GM18517 (cell line): ENCODE results near the gene CDX2.

Experiments used
- ATAC-seq: cut with Tn5 transposase; IDR thresholded peaks from one replicate; pipeline ENCODE4 v1.9.1; 2021; ENCODE audit warnings: mild to moderate bottlenecking, moderate library complexity; ENCODE audit not compliant: unreplicated experiment

The CDX2 gene

DNA sequence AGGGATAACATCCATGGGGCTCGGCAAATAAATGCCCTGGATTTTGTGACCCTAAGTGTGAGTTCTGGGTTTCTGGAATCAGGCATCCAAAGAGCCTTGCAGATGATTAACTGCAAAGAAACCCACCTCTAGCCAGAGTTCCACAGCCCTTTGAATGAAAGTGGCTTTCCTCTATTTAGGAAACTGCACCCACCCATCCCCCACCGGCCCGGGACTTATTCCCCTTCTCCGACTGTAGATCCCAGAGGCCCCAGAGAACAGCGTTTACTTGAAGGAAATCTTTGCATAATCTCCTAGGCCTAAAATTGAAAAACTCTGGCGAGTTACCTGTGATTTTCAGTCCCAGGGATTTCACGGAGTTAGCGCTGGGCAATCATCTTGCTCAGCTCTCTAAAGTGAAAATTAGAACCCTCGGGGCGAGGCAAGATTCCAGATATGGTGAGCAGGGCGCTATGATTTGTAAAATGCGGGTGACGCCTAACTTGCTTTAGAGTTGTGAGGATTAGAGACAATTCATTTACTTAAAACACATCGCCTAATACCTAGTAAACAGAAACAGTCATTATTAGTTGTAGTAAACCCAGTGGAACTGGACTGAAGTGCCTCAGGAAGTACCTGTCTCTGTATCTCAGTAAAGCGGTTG is 10.0 kb upstream of the CDX2 start:
- no peak for ATAC-seq

DNA sequence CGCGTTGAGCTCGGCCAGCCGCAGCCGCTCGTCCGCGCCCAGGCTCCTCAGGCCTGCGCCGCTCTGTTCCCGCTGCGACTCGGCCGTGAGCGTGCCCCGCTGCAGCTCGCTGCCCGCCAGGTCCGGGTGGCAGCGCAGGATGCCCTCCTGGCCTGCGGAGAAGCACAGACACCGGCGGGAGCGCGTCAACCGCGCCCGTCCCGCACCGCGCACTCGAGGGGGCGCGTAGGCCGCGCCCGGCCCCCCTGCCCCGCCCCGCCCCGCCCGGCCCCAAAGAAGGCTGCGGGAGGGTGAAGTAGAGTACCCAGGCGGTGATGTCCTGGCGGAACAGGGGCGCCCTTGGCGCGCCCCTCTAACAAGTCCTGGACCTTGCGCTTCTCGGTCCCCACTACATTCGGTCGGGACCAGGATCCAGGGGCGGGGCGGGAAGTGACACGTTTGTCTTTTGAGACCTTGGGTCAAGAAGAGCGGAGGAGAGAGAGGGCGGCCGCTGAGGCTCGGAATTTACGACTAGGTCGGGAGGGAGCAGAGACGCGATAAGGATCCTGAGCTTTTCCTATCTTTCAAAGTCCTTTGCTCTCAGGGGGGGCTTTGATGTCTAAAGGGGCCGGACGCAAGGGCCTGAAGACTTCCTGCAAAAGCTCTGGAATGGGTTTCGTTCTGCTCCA is 9.3 kb upstream of the CDX2 start:
- ATAC-seq, result no peak

GRCh38 chr13:27977476-27978300 is 8.6 kb upstream of the CDX2 start:
- ATAC-seq, result no peak

DNA sequence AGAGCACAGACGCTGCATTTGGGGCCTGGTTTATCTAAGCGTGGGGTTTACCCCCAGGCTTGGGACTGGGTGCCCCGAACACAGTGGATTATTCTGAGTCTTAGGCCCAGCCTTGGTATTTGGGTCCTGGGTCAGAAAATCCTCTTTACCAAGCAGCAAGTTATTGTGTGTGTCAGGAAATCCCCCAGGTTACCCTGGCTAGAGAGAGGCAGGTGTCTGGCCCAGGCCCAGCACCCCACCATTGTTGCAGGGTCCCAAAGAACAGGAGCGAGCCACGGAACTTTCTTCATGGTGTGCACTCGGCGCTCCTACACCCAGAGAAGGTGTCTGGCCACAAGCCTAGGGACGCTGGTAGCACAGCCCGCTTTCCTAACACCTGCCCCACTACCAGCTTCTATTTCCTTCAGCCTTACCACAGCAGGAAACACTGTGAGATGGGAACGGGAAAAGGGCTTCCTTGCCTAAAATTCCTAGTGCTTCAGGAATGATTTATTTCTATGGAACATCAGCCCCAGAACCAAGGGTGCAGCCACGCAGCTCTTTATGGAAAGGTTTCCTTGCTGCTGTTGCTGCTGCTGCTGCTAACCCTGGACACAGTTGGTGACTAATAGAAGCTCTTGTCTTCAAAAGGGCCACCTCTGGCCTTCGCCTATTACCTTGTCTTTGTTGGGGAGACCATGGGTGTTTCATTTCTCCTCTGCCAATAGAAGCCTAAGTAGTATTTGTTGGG is 7.4 kb upstream of the CDX2 start:
- ATAC-seq, result no peak

GRCh38 chr13:27975564-27976361 is 6.6 kb upstream of the CDX2 start:
- no peak for ATAC-seq

- no peak for ATAC-seq
These were observed 5.0 kb upstream of the CDX2 start for GRCh38 chr13:27973961-27974662.

DNA sequence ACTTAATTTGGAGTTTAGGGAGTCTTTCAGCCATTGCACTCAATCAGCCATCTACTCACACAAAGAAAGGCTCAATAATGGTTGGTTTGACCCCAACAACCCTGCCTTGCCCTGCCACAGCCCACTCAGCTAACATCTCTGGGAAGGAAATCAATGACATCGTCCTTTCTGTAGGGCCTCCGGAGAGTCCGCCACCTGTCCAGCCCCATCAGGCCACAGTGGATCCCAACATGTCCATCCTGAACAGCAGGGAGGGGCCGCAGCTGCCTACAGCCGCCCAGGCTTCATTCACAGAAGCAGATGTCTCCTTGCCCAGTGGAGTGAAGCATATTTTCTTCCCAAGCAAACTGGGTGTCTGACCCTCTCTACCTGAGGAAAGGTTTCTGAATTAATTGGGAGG is 4.2 kb upstream of the CDX2 start:
- ATAC-seq, result no peak

DNA sequence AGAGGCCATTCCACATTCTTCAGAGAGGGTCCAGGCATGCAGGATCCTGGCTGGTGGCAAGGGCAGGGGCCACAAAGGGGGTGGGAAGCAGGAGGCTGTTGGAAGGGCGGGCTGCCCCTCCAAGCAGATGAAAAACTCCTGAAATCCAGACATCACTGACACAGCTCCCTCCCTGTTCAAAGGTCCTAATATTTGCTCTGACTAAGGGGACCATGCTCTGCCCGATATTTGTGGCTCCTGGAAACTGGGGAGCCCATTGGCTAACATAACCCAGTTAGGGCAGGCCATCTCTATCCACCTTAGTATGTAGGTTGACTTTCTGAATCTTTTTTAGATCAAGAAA is 3.3 kb upstream of the CDX2 start:
- ATAC-seq, result no peak

- ATAC-seq, result no peak
These were observed 2.8 kb upstream of the CDX2 start for GRCh38 chr13:27971776-27972477.

DNA sequence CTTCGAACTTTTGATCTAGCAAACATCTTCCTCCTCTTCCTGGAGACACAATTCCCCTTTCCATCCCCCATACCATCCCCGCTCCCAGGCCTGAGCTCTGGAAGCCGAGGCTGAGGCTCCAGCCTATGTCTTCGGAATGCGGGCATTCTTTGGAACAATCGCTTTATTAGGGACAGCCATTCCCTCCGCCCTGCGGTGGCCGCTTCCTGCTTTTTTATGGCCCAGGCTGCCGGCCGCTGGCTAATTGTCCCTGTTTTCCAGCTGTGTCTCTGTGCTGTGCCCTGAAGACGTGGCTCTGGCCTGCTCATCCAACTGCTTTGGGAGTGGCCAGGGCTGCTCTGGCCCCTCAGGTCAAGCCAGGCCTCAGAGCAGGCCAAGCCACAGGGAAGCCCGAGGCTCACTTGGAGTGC is 2.1 kb upstream of the CDX2 start:
- ATAC-seq, result no peak

GRCh38 chr13:27970382-27971235 is 1.5 kb upstream of the CDX2 start:
- no peak for ATAC-seq

DNA sequence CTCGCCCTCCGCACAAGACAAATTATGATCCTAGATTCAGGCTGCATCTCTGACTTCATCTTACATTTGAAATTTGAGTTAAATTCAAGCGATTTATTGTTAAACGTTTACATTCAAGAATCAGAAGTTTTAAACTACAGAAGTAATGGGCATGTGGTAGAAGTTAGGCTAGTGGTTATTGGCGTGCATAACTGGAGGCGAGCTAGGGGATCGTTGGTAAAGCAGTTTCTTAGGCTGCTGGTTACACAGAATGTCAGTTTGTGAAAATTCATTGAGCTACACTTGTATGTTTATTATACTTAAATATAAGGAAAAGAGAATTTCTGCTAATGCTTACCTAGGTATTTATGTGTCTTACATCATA is 733 bp upstream of the CDX2 start:
- ATAC-seq, result no peak

- ATAC-seq, result no peak
These were observed 616 bp downstream of the CDX2 start for GRCh38 chr13:27968316-27969081.

- ATAC-seq, result no peak
These were observed 1.3 kb downstream of the CDX2 start for GRCh38 chr13:27967736-27968315.

GRCh38 chr13:27967203-27967735 is 1.8 kb downstream of the CDX2 start:
- no peak for ATAC-seq

DNA sequence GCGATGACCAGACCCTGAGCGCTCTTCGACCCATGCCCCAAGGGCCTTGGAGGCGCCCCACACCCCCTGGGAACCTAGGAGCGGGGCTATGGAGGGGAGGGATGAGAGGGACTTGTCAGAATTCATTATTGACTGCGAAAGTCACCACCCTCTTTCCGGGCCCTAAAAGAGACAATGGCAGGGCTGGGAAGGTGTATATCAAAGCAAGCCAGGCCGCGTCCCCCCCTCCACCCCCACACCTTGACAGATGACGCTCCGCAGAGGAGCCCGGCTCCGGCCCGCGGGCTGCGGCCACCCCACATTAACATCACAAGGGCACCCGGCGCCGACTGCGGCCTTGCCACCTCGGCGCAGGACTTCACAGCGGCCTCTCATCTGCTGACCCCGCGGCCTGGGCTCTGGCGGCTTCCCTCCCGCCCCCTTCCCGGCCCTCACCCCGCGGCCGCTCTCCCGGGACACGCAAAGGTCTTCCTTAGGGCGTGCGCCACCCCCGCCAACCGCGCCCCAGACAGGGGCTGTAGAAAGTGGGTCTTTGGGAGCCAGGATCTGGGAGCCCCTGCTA is 2.4 kb downstream of the CDX2 start:
- ATAC-seq, result no peak
